Ammon's horn (tissue), 1 donor: Measurements from ENCODE around the gene GARNL3.

Experiments
- DNase-seq: peaks from one replicate; pipeline ENCODE4 v3.0.0-alpha.2; 2016; ENCODE audit warnings: low spot score

The GARNL3 gene

GRCh38 chr9:127233550-127233949, 31.0 kb upstream of the GARNL3 start:
- DNase-seq, result no peak

GRCh38 chr9:127233989-127234388, 30.6 kb upstream of the GARNL3 start:
- DNase-seq, result no peak

- DNase-seq, result no peak
Observed at GRCh38 chr9:127237801-127238200, 26.8 kb upstream of the GARNL3 start.

- DNase-seq, result no peak
Observed at GRCh38 chr9:127241354-127241753, 23.2 kb upstream of the GARNL3 start.

GRCh38 chr9:127244609-127245601, 19.7 kb upstream of the GARNL3 start:
- peak; percentile 99 for DNase-seq

- DNase-seq, result no peak
Observed at GRCh38 chr9:127245637-127246164, 18.9 kb upstream of the GARNL3 start.

GRCh38 chr9:127248241-127248640, 16.3 kb upstream of the GARNL3 start:
- no peak for DNase-seq

- DNase-seq, result no peak
Observed at GRCh38 chr9:127249877-127250276, 14.7 kb upstream of the GARNL3 start.

- no peak for DNase-seq
Observed at GRCh38 chr9:127250896-127251391, 13.6 kb upstream of the GARNL3 start.

GRCh38 chr9:127252410-127253318, 11.9 kb upstream of the GARNL3 start:
- no peak for DNase-seq

- no peak for DNase-seq
Observed at GRCh38 chr9:127253446-127253845, 11.1 kb upstream of the GARNL3 start.

GRCh38 chr9:127255692-127256091, 8.9 kb upstream of the GARNL3 start:
- no peak for DNase-seq

- DNase-seq, result no peak
Observed at GRCh38 chr9:127256324-127256723, 8.2 kb upstream of the GARNL3 start.

GRCh38 chr9:127258606-127259471, 5.7 kb upstream of the GARNL3 start:
- DNase-seq, result no peak

GRCh38 chr9:127262602-127263001, 2.0 kb upstream of the GARNL3 start:
- peak; percentile 48 for DNase-seq

- DNase-seq, result no peak
Observed at GRCh38 chr9:127263237-127263636, 1.3 kb upstream of the GARNL3 start.

- DNase-seq, result peak; percentile 75
Observed at GRCh38 chr9:127263664-127264063, 910 bp upstream of the GARNL3 start.

- peak; percentile 56 for DNase-seq
Observed at GRCh38 chr9:127267793-127268525, 3.4 kb downstream of the GARNL3 start.

GRCh38 chr9:127269449-127269848, 4.9 kb downstream of the GARNL3 start:
- DNase-seq, result no peak

GRCh38 chr9:127273326-127273725, 8.8 kb downstream of the GARNL3 start:
- DNase-seq, result no peak
